IMR-90 (cell line): ENCODE results near the gene ZNF507. TPM values are rescaled to one million over a fixed set of nuclear protein-coding genes. Genes with fewer than 3 reads are reported as not detected.
A peak's percentile ranks its signal among the peaks of the same experiment; 100 is the strongest.

ENCODE experiments used
- ATAC-seq: fragments of 200-7000 bp; cut with Tn5 transposase; 2 replicates; pipeline ENCODE4 v1.9.1; 2020; ENCODE audit warnings: low read depth, mild to moderate bottlenecking, moderate library complexity
- BruUV-seq: library from RNA; stranded (reverse); fragments of 400-500 nt; replicated peaks from 2 replicates; lab custom pipeline; 2021; lab: Mats Ljungman, UMichigan
- CTCF ChIA-PET: fragments of 300-600 bp; formaldehyde crosslinking; extraction: SDS; loops from one replicate; lab custom pipeline; 2021; ENCODE audit warnings: antibody characterized with exemption; lab: Yijun Ruan, JAX
- POLR2A ChIA-PET: fragments of 300-600 bp; sonication (Branson Sonifier 250); formaldehyde crosslinking; loops from one replicate; lab custom pipeline; 2022; ENCODE audit warnings: antibody characterized with exemption; ENCODE audit not compliant: unreplicated experiment; lab: Charles Lee
- DNase-seq: peaks from one replicate; pipeline ENCODE4 v3.0.0; 2013
- H2AFZ ChIP-seq: replicated peaks from 2 replicates; pipeline ENCODE3; 2013; ENCODE audit warnings: low read length, mild to moderate bottlenecking; ENCODE audit not compliant: poor library complexity
- H2AK5ac ChIP-seq: 2 replicates; pipeline ENCODE4 v1.6.1; 2013; ENCODE audit warnings: low read depth, low read length, inconsistent platforms
- H2AK9ac ChIP-seq: replicated peaks from 2 replicates; pipeline ENCODE3; 2013; ENCODE audit warnings: mild to moderate bottlenecking, low read depth, low read length, moderate library complexity; ENCODE audit not compliant: poor library complexity
- H2BK120ac ChIP-seq: 2 replicates; pipeline ENCODE4 v1.6.1; 2013; ENCODE audit warnings: low read depth, low read length, inconsistent platforms
- H2BK15ac ChIP-seq: 3 replicates; pipeline ENCODE4 v1.6.1; 2013; ENCODE audit warnings: low read depth, low read length, inconsistent platforms
- H2BK20ac ChIP-seq: 2 replicates; pipeline ENCODE4 v1.6.1; 2013; ENCODE audit warnings: low read depth, mild to moderate bottlenecking, inconsistent platforms, low read length, moderate library complexity
- H2BK5ac ChIP-seq: 2 replicates; pipeline ENCODE4 v1.6.1; 2013; ENCODE audit warnings: mild to moderate bottlenecking, low read depth, low read length, inconsistent platforms; ENCODE audit not compliant: poor library complexity, severe bottlenecking
- H3K14ac ChIP-seq: replicated peaks from 2 replicates; pipeline ENCODE4 v1.6.1; 2013; ENCODE audit warnings: low read depth, low read length, inconsistent platforms
- H3K18ac ChIP-seq: 2 replicates; pipeline ENCODE4 v1.6.1; 2013; ENCODE audit warnings: low read depth, low read length, control low read depth
- H3K23ac ChIP-seq: 2 replicates; pipeline ENCODE4 v1.6.1; 2013; ENCODE audit warnings: low read depth, low read length, inconsistent platforms
- H3K27ac ChIP-seq: 2 replicates; pipeline ENCODE4 v1.5.1; 2013; ENCODE audit warnings: mild to moderate bottlenecking, control low read depth, low read length; ENCODE audit not compliant: insufficient read depth
- H3K27me3 ChIP-seq: 2 replicates; pipeline ENCODE4 v1.6.1; 2013; ENCODE audit warnings: low read length; ENCODE audit not compliant: control insufficient read depth, insufficient read depth
- H3K36me3 ChIP-seq: 2 replicates; pipeline ENCODE4 v1.6.1; 2013; ENCODE audit warnings: low read length, mixed read lengths; ENCODE audit not compliant: control insufficient read depth, insufficient read depth
- H3K4ac ChIP-seq: 2 replicates; pipeline ENCODE4 v1.6.1; 2013; ENCODE audit warnings: low read depth, low read length, inconsistent platforms
- H3K4me1 ChIP-seq: 2 replicates; pipeline ENCODE4 v1.6.1; 2013; ENCODE audit warnings: low read length, mixed read lengths; ENCODE audit not compliant: control insufficient read depth, insufficient read depth
- H3K4me2 ChIP-seq: 2 replicates; pipeline ENCODE4 v1.6.1; 2013; ENCODE audit warnings: low read depth, mild to moderate bottlenecking, control low read depth, low read length, moderate library complexity
- H3K4me3 ChIP-seq: 2 replicates; pipeline ENCODE4 v1.5.1; 2013; ENCODE audit warnings: low read depth, mild to moderate bottlenecking, control low read depth, low read length, moderate library complexity; ENCODE audit not compliant: insufficient read depth
- H3K56ac ChIP-seq: 2 replicates; pipeline ENCODE4 v1.6.1; 2013; ENCODE audit warnings: low read length, inconsistent platforms; ENCODE audit not compliant: insufficient read depth; ENCODE audit errors: extremely low read depth
- H3K79me1 ChIP-seq, 2 experiments: 2 replicates each; pipeline ENCODE4 v1.6.1; 2013; ENCODE audit warnings: low read length in 2 of 2, inconsistent platforms in 1 of 2, low read depth in 1 of 2
- H3K9ac ChIP-seq: 2 replicates; pipeline ENCODE4 v1.6.1; 2013; ENCODE audit warnings: low read depth, low read length, control low read depth
- H3K9me1 ChIP-seq: 2 replicates; pipeline ENCODE4 v1.6.1; 2013; ENCODE audit warnings: low read length, inconsistent platforms; ENCODE audit not compliant: insufficient read depth
- H3K9me3 ChIP-seq: 2 replicates; pipeline ENCODE4 v1.6.1; 2013; ENCODE audit warnings: low read length; ENCODE audit not compliant: control insufficient read depth, insufficient read depth
- H4K20me1 ChIP-seq: 2 replicates; pipeline ENCODE4 v1.6.1; 2013; ENCODE audit warnings: low read length, inconsistent platforms; ENCODE audit not compliant: insufficient read depth
- H4K5ac ChIP-seq: 2 replicates; pipeline ENCODE4 v1.6.1; 2013; ENCODE audit warnings: mild to moderate bottlenecking, low read depth, low read length, control low read depth
- H4K8ac ChIP-seq, 2 experiments: 2 replicates each; pipeline ENCODE4 v1.6.1; 2013; ENCODE audit warnings: low read depth in 2 of 2, low read length in 2 of 2, control low read depth in 1 of 2, inconsistent platforms in 1 of 2
- H4K91ac ChIP-seq: 2 replicates; pipeline ENCODE4 v1.6.1; 2013; ENCODE audit warnings: low read depth, low read length, inconsistent platforms; ENCODE audit not compliant: insufficient read depth
- CEBPB ChIP-seq: IDR thresholded peaks from 2 replicates; pipeline ENCODE4 v1.6.1; 2012; ENCODE audit warnings: low read depth, low read length, improper control_type of control experiment
- CTCF ChIP-seq: conservative IDR thresholded peaks from 2 replicates; pipeline ENCODE4 v1.5.1; 2012; ENCODE audit warnings: mild to moderate bottlenecking, low read depth, low read length, improper control_type of control experiment
- USF2 ChIP-seq: fragments of 150-350 bp; IDR thresholded peaks from 2 replicates; pipeline ENCODE4 v1.6.1; 2017; ENCODE audit warnings: mild to moderate bottlenecking, antibody characterized with exemption, low read length, low read depth
- WGBS, 2 experiments: methylation state at CpG; one replicate each; pipeline versions ENCODE4 v1.1.5 to v1.1.7; 2013; ENCODE audit warnings: missing lambda C conversion rate in 2 of 2; ENCODE audit not compliant: insufficient read length in 1 of 2; ENCODE audit errors: extremely low coverage in 2 of 2; 5-methylcytosine and 5-hydroxymethylcytosine counted together
- dilution Hi-C: fragments of 300-500 bp; cut with HindIII; formaldehyde crosslinking; loops from one replicate; pipeline ENCODE4 v1.14.3; 2018; ENCODE audit warnings: low sequenced_read_pairs; ENCODE audit not compliant: unreplicated experiment
- in situ Hi-C: fragments of 300-500 bp; cut with MboI; formaldehyde crosslinking; loops from 3 replicates; pipeline ENCODE4 v1.14.3; 2019; ENCODE audit warnings: low sequenced_read_pairs, inconsistent platforms, mixed read lengths
- intact Hi-C: fragments of 100-400 bp; cut with micrococcal nuclease; formaldehyde crosslinking; loops from 2 replicates; pipeline ENCODE4 v1.10.0; 2022
- polyA plus RNA-seq, 3 experiments: library from polyadenylated mRNA; depleted of rRNA; stranded (reverse); fragments of >200 nt; gene quantifications; 2 replicates each; pipeline ENCODE4 v1.2.3, GENCODE V29; 2012; ENCODE audit warnings: low replicate concordance in 1 of 3
- total RNA-seq: library from RNA; depleted of rRNA; stranded (reverse); fragments of >200 nt; gene quantifications from 2 replicates; pipeline ENCODE4 v1.2.3, GENCODE V29; 2012

The ZNF507 gene
- total and polyA plus RNA-seq, 2 of the 4 experiments (the other 2 are of a cell fraction) = 9.6 to 19.9 TPM

GRCh38 chr19:32387701-32388392 is 42.4 kb downstream of the ZNF507 start:
- CTCF ChIA-PET = interaction anchor here (1.0 to 1.4 kb wide), 2 partner anchors 10 to 13 kb away, joined by 4 read pairs; no protein-coding TSS in a partner anchor
- Histone ChIP-seq H2AK5ac (no peak overlapping the region), H3K4ac (no peak overlapping the region), H3K4me2 (no peak overlapping the region), H2BK15ac (no peak overlapping the region), H3K27ac (no peak overlapping the region), H3K36me3 (peaks cover 16% of the 10 kb centered on the region), H4K5ac (no peak overlapping the region), H3K4me1 (peaks cover 2% of the 10 kb centered on the region; the same call in 1 of the 2 replicates), H3K18ac (no peak overlapping the region), H3K4me3 (no peak overlapping the region), H3K23ac (no peak overlapping the region), H3K56ac (no peak overlapping the region), H3K14ac (no peak overlapping the region), H2AK9ac (no peak overlapping the region), H4K8ac (no peak overlapping the region), H3K79me1 (peaks cover 6 to 7% of the 10 kb centered on the region in 2 experiments; a peak in 3 of 4 replicates), H3K9me1 (no peaks in the 10 kb centered on the region), H2BK120ac (no peak overlapping the region), H3K9ac (no peak overlapping the region), H2BK20ac (no peak overlapping the region), H3K27me3 (no peaks in the 10 kb centered on the region), H2BK5ac (no peak overlapping the region), H4K91ac (no peak overlapping the region), H2AFZ (no peak overlapping the region), H3K9me3 (no peaks in the 10 kb centered on the region), H4K20me1 (no peaks in the 10 kb centered on the region)
- TF ChIP-seq CEBPB = peak; percentile 35; the same call in 1 of the 2 replicates
- peak; percentile 7; the same call in 1 of the 2 replicates for TF ChIP-seq USF2
- TF ChIP-seq CTCF = no peak
- BruUV-seq = no TSS peak
- 60% methylated on average over 1 of the region's 7 CpGs; no CpG with 5 or more reads in 1 of the 2 experiments for WGBS, 2 experiments
- POLR2A ChIA-PET = no interaction called here
- dilution Hi-C loops = no loop called here
- ATAC-seq (peak; percentile 44; the same call in 1 of the 2 replicates), DNase-seq (peak; percentile 62)
- intact Hi-C loops = no loop called here
- in situ Hi-C loops = no loop called here
